Fibroblast of the conjunctiva (primary cell): ENCODE results near the gene TMEM54.

ENCODE experiments used
- DNase-seq: peaks from one replicate; pipeline ENCODE4 v3.0.0-alpha.2; 2010; ENCODE audit warnings: low read depth

The TMEM54 gene

GRCh38 chr1:32881871-32882850 is 19.0 kb downstream of the TMEM54 start:
- DNase-seq: no peak

- DNase-seq: no peak
These were observed 19.9 kb downstream of the TMEM54 start for GRCh38 chr1:32881291-32881690.

- DNase-seq: no peak
These were observed 22.6 kb downstream of the TMEM54 start for GRCh38 chr1:32878637-32879041.

GRCh38 chr1:32878183-32878582 is 23.0 kb downstream of the TMEM54 start:
- DNase-seq: no peak

- no peak for DNase-seq
These were observed 23.7 kb downstream of the TMEM54 start for GRCh38 chr1:32877211-32878110.

- no peak for DNase-seq
These were observed 24.6 kb downstream of the TMEM54 start for GRCh38 chr1:32876341-32877210.

- no peak for DNase-seq
These were observed 26.1 kb downstream of the TMEM54 start for GRCh38 chr1:32874860-32875752.

GRCh38 chr1:32873484-32873883 is 27.7 kb downstream of the TMEM54 start:
- DNase-seq: no peak

GRCh38 chr1:32872192-32872460 is 29.1 kb downstream of the TMEM54 start:
- DNase-seq: no peak

- no peak for DNase-seq
These were observed 29.6 kb downstream of the TMEM54 start for GRCh38 chr1:32871364-32872191.

GRCh38 chr1:32870615-32871363 is 30.4 kb downstream of the TMEM54 start, which contains the start of gene FNDC5:
Gene FNDC5 (minus strand): TSS chr1:32870912.
- DNase-seq: no peak

- no peak for DNase-seq
These were observed 31.1 kb downstream of the TMEM54 start for GRCh38 chr1:32869923-32870614.

- no peak for DNase-seq
These were observed 32.3 kb downstream of the TMEM54 start for GRCh38 chr1:32868806-32869455.

GRCh38 chr1:32868085-32868484 is 33.1 kb downstream of the TMEM54 start:
- no peak for DNase-seq

- no peak for DNase-seq
These were observed 33.5 kb downstream of the TMEM54 start for GRCh38 chr1:32867671-32868070.

GRCh38 chr1:32867151-32867550 is 34.0 kb downstream of the TMEM54 start:
- no peak for DNase-seq

- no peak for DNase-seq
These were observed 35.4 kb downstream of the TMEM54 start for GRCh38 chr1:32865639-32866405.
